Mesodermal cell (in vitro differentiated cells): Measurements from ENCODE around the gene PPFIA2.

ENCODE experiments used
- H3K27ac ChIP-seq: 2 replicates; pipeline ENCODE4 v1.7.0; 2013; ENCODE audit warnings: mild to moderate bottlenecking, low read depth, low read length, moderate library complexity; ENCODE audit not compliant: severe bottlenecking
- H3K36me3 ChIP-seq: 2 replicates; pipeline ENCODE4 v1.7.1; 2013; ENCODE audit warnings: mild to moderate bottlenecking, low read length, moderate library complexity; ENCODE audit not compliant: control insufficient read depth, insufficient read depth
- H3K4me1 ChIP-seq: one replicate; pipeline ENCODE4 v1.7.1; 2013; ENCODE audit warnings: mild to moderate bottlenecking, low read length; ENCODE audit not compliant: insufficient read depth, control insufficient read depth, poor library complexity, severe bottlenecking
- H3K4me3 ChIP-seq: 2 replicates; pipeline ENCODE4 v1.7.0; 2013; ENCODE audit warnings: low read length, control low read depth, mild to moderate bottlenecking; ENCODE audit not compliant: insufficient read depth, poor library complexity, severe bottlenecking; ENCODE audit errors: extremely low read depth
- H3K9me3 ChIP-seq: 2 replicates; pipeline ENCODE4 v1.7.1; 2013; ENCODE audit warnings: mild to moderate bottlenecking, low read length, moderate library complexity; ENCODE audit not compliant: control insufficient read depth
- WGBS, 2 experiments: methylation state at CpG; one replicate each; pipeline ENCODE4 v1.1.5; 2013; ENCODE audit warnings: missing lambda C conversion rate in 2 of 2; ENCODE audit not compliant: insufficient coverage in 2 of 2; 5-methylcytosine and 5-hydroxymethylcytosine counted together

The PPFIA2 gene

DNA sequence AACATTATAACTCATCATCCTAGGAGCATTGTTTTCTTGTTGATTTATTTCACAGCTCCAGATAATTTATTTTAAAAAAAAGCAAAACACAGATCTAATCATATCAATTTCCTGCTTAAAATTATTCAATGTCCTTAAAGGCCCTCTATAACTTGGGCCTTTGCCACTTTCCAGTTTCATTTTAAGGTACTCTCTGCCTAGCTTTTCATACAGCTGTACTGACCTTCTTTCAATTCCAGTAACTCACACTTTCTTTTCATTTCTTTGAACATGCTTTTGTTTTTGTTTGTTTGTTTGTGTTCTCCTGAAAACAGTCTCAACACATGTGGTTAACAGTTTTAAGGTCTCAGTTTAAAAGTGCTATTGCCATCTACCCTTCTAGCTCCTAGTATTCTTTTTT lies 399.4 kb downstream of the PPFIA2 start:
- Histone ChIP-seq H3K9me3 (no peaks in the 10 kb centered on the region), H3K4me3 (no peak overlapping the region), H3K4me1 (no peaks in the 10 kb centered on the region), H3K27ac (no peak overlapping the region), H3K36me3 (no peaks in the 10 kb centered on the region)

DNA sequence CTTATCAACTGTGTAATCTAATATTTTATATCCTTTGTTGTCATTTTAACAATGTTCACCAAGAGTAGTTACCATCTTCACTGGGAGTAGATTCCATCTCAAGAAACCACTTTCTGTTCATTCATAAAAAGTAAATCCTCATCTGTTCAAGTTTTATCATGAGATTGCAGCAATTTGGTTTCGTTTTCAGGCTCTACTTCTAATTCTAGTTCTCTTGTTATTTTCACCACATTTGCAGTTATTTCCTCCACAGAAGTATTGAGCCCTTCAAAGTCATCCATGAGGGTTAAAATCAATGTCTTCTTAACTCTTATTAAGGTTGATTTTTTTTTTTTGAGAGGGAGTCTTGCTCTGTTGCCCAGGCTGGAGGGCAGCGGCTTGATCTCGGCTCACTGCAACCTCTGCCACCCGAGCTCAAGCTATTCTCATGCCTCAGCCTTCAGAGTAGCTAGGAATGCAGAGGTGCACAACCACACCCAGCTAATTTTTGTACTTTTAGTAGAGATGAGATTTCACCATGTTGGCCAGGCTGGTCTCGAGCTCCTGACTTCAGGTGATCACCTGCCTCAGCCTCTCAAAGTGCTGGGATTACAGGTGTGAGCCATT lies 404.7 kb downstream of the PPFIA2 start:
- H3K9me3 ChIP-seq: no peaks in the 10 kb centered on the region
- 82 to 89% methylated on average over 2 of the region's 5 CpGs for WGBS, 2 experiments
- H3K4me1 ChIP-seq: no peaks in the 10 kb centered on the region
- H3K4me3 ChIP-seq: no peak overlapping the region
- no peak overlapping the region for H3K27ac ChIP-seq
- H3K36me3 ChIP-seq: no peaks in the 10 kb centered on the region

DNA sequence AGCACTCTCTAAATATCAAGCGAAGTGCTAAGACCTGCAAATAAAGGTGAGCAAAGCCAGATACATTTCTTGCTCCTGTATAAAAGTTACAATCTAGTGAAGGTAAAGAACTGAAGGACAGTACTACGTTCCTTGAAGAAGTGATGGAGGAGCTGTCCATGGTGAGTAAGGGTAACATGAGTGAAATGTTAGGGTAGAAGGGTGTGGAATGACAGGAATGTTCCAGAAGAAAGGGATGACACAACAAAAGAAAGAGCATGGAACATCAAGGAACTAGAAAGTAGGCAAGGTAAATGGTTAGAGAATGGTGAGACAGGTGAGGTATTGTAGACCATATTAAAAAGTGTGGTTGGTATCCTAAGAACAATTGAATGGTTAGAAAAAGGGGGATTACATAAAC lies 408.8 kb downstream of the PPFIA2 start:
- Histone ChIP-seq H3K36me3 (no peaks in the 10 kb centered on the region), H3K4me3 (no peak overlapping the region), H3K4me1 (no peaks in the 10 kb centered on the region), H3K9me3 (no peaks in the 10 kb centered on the region), H3K27ac (no peak overlapping the region)
- 64 to 67% methylated on average over 1 of the region's 2 CpGs for WGBS, 2 experiments

DNA sequence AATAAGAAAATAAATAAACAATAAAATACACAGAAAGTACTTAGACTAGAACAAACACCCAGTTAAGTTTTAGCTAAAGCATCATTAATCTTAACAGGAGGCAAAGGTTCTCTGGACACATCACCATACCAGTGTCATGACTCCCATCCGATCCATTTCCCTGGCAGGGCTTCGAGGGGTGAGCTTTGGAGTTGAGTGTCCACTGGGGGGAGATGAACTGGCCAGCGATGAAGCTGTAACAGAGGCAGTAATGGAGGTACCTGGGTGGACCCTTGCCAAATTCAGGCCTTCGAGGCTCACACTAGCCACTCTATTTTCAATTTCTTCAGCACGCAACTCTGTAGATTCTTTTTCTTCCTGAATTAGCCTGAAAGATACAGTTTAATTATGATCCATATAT lies 411.7 kb downstream of the PPFIA2 start:
- WGBS, 2 experiments: 80% methylated on average over 1 of the region's 5 CpGs
- Histone ChIP-seq H3K27ac (no peak overlapping the region), H3K36me3 (no peaks in the 10 kb centered on the region), H3K9me3 (no peaks in the 10 kb centered on the region), H3K4me3 (no peak overlapping the region), H3K4me1 (no peaks in the 10 kb centered on the region)

DNA sequence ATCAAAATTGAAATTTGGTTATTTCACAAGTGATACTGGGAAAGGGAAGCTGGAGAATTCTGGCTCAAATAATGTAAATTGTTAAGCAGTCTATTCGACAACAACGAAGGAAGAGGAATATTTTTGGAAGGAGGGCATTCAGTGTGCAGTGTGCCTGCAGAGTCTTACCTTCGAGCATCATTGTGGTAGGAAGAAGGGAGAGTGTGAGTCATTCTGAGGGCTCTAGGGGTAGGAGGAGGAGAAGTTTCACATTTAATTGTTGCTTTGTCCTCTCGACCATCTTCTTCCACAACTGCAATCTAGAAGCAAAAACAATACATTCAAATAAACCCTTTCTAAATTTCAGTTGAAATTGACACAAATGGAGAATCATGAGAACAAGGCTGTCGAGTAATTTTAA lies 418.2 kb downstream of the PPFIA2 start:
- H3K27ac ChIP-seq: no peak overlapping the region
- H3K36me3 ChIP-seq: no peaks in the 10 kb centered on the region
- WGBS, 2 experiments: 67 to 90% methylated on average over 3 of the region's 5 CpGs
- H3K4me3 ChIP-seq: no peak overlapping the region
- H3K4me1 ChIP-seq: no peaks in the 10 kb centered on the region
- H3K9me3 ChIP-seq: no peaks in the 10 kb centered on the region

DNA sequence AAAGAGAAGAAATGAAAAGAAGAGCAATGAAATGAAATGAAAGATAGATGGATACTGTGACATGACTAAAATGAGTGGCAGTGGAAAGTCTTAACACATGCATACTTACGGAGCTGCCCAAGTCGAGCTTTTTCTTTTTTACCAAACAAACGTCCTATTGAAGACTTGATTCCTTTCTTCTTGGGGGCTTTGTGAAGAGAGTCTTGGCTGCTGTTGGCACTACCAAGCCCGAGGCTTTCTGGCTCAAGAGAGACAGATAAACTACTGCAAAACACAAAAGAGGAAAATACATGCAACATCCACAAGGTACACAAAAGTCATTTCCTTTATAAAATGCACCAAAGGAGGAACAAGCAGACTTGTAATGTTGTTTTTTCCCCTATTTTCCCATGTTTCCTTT lies 420.1 kb downstream of the PPFIA2 start:
- H3K9me3 ChIP-seq: no peaks in the 10 kb centered on the region
- no peak overlapping the region for H3K4me3 ChIP-seq
- H3K4me1 ChIP-seq: no peaks in the 10 kb centered on the region
- H3K36me3 ChIP-seq: no peaks in the 10 kb centered on the region
- H3K27ac ChIP-seq: no peak overlapping the region
- WGBS, 2 experiments: 82 to 83% methylated on average over 1 to 2 of the region's 4 CpGs

DNA sequence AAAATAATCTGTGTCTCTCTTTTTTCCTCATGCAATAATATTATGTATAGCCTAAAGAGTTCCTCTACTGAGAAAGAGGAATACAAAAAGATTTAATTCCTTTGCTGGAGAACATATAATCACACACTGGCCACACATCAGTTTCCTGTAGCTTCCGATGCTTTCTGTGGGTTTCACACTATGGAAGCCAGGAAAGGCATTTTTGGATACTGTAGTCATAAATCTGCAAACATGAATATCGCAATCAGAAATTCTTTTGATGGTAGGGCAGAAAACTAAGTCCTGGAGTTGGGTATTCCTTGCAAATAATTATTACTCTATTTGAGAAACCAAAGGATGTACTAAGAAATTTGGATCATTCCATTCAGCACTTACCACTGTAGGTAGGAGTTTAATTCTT lies 421.3 kb downstream of the PPFIA2 start:
- H3K4me3 ChIP-seq: no peak overlapping the region
- H3K27ac ChIP-seq: no peak overlapping the region
- no peaks in the 10 kb centered on the region for H3K36me3 ChIP-seq
- H3K4me1 ChIP-seq: no peaks in the 10 kb centered on the region
- 80% methylated on average over 1 of the region's 2 CpGs; no CpG with 5 or more reads in 1 of the 2 experiments for WGBS, 2 experiments
- H3K9me3 ChIP-seq: no peaks in the 10 kb centered on the region

DNA sequence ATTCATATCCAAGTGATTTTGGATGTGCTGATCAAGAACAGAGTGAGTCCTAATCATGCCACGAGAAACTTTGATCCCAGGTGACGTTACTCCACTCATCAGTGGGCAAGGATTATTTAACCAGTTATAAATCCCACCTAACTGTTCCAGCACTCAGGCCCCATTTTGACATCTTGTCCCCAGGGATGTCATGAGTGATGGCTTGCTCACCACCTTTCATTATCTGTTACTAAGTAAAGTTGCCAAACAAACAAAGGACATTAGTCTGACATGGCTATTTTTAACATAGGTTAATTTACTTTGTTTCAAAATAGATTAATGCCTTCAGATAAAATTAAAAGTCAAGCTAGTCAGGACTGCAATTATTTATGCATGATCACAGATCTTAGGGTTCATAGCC lies 425.3 kb downstream of the PPFIA2 start:
- 95% methylated on average over 2 of the region's 2 CpGs; no CpG with 5 or more reads in 1 of the 2 experiments for WGBS, 2 experiments
- no peaks in the 10 kb centered on the region for H3K4me1 ChIP-seq

DNA sequence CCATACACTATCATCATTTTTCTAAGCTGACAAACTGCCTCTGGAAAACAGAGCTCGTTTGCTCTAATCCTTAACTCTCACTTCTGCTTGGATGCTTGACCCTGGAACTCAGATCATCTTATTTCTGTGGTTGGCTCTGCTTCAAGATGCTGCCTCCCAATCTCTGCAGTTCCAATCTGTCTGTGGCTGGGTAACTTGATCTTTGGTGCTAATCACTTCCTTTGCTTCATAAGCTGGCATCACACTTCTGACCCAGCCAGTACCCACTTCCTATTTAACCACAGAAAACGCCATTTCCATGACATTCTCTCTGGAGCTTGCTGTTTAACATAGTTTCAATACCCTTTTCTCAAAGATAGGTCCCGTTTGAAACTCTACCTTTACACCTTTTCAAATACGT lies 427.1 kb downstream of the PPFIA2 start:
- no peak overlapping the region for H3K4me3 ChIP-seq
- 24 to 44% methylated on average over 2 of the region's 4 CpGs for WGBS, 2 experiments
- H3K27ac ChIP-seq: no peak overlapping the region
- no peaks in the 10 kb centered on the region for H3K36me3 ChIP-seq
- H3K9me3 ChIP-seq: no peaks in the 10 kb centered on the region
- no peaks in the 10 kb centered on the region for H3K4me1 ChIP-seq

More for the DNA sequence above, 425.3 kb downstream of the PPFIA2 start:
- Histone ChIP-seq H3K9me3 (no peaks in the 10 kb centered on the region), H3K27ac (no peak overlapping the region), H3K36me3 (no peaks in the 10 kb centered on the region), H3K4me3 (no peak overlapping the region)

DNA sequence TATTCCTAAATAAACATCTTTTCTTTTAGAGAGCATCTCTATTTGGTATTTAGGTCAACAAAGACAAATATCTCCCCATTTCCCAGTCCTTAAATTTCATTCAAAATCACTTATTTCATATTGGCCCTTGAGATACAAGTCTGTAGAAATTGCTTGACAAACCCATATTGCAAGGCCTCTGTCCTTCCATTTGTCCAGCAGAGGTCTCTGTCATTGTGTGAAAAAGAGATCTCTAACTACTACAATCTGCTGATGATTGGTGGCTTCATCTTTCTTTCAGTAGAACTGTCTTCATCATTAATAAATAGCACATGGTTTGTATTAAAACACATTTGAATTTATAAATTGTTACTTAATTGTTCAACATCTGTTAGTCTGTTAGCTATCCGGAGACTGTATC lies 428.7 kb downstream of the PPFIA2 start:
- H3K36me3 ChIP-seq: no peaks in the 10 kb centered on the region
- no peaks in the 10 kb centered on the region for H3K9me3 ChIP-seq
- no peak overlapping the region for H3K27ac ChIP-seq
- no CpG with 5 or more reads among the region's 1 CpG for WGBS, 2 experiments
- H3K4me1 ChIP-seq: no peaks in the 10 kb centered on the region
- H3K4me3 ChIP-seq: no peak overlapping the region

DNA sequence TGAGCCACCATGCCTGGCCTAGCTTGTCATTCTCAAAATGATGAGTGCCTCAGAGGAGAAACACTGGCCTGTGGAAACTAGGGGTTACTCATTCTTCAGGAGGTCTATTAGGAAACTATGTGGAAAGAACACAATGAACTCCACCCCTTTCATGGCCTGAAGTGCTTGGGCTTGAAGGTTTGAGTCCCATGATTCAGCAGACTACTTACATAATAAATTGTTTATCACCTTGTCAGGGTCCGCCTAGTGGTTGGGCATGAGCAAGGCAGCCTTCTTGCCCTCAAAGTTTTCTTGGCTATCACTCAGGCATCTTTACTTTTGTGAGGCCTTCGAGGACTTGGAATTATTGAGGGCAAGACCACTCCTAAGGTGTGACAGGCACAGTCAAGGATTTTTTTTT lies 430.1 kb downstream of the PPFIA2 start:
- H3K4me3 ChIP-seq: no peak overlapping the region
- WGBS, 2 experiments: 80% methylated on average over 1 to 2 of the region's 2 CpGs
- H3K9me3 ChIP-seq: no peaks in the 10 kb centered on the region
- H3K27ac ChIP-seq: no peak overlapping the region
- no peaks in the 10 kb centered on the region for H3K4me1 ChIP-seq
- H3K36me3 ChIP-seq: no peaks in the 10 kb centered on the region
